Effector memory CD4-positive, alpha-beta T cell (primary cell): ENCODE measurements around the gene PLEKHB2.

Experiments used
- DNase-seq, 3 donors: peaks; one replicate each; pipeline ENCODE4 v3.0.0-alpha.2; 2020
- H3K27ac ChIP-seq: 2 replicates; pipeline ENCODE4 v1.7.0; 2013; ENCODE audit warnings: mild to moderate bottlenecking, low read length, moderate library complexity; ENCODE audit not compliant: insufficient read depth, poor library complexity, severe bottlenecking
- H3K27me3 ChIP-seq: replicated peaks from 2 replicates; pipeline ENCODE4 v1.7.0; 2013; ENCODE audit warnings: mild to moderate bottlenecking, low read length; ENCODE audit not compliant: insufficient read depth, control insufficient read depth, poor library complexity, severe bottlenecking
- H3K36me3 ChIP-seq: 2 replicates; pipeline ENCODE4 v1.7.0; 2013; ENCODE audit warnings: mild to moderate bottlenecking, low read length, moderate library complexity; ENCODE audit not compliant: control insufficient read depth, insufficient read depth
- H3K4me1 ChIP-seq: 2 replicates; pipeline ENCODE4 v1.7.0; 2013; ENCODE audit warnings: low read length, mild to moderate bottlenecking; ENCODE audit not compliant: control insufficient read depth, insufficient read depth, poor library complexity, severe bottlenecking
- H3K4me3 ChIP-seq: 2 replicates; pipeline ENCODE4 v1.7.0; 2013; ENCODE audit warnings: low read length, low read depth, mild to moderate bottlenecking; ENCODE audit not compliant: insufficient read depth, poor library complexity, severe bottlenecking
- H3K9me3 ChIP-seq: 2 replicates; pipeline ENCODE4 v1.7.0; 2013; ENCODE audit warnings: mild to moderate bottlenecking, low read length, moderate library complexity; ENCODE audit not compliant: control insufficient read depth

Gene PLEKHB2

GRCh38 chr2:131120815-131121317, 15.7 kb downstream of the PLEKHB2 start:
- peaks cover 20% of the 10 kb centered on the region for H3K36me3 ChIP-seq
- no peaks in the 10 kb centered on the region for H3K27me3 ChIP-seq
- no peaks in the 10 kb centered on the region for H3K9me3 ChIP-seq
- H3K27ac ChIP-seq: no peak overlapping the region
- DNase-seq: no peak
- no peak overlapping the region for H3K4me3 ChIP-seq
- H3K4me1 ChIP-seq: peaks cover 3% of the 10 kb centered on the region

GRCh38 chr2:131121464-131121863, 16.3 kb downstream of the PLEKHB2 start:
- H3K4me1 ChIP-seq: peaks cover 3% of the 10 kb centered on the region
- H3K27me3 ChIP-seq: no peaks in the 10 kb centered on the region
- H3K36me3 ChIP-seq: peaks cover 25% of the 10 kb centered on the region
- no peak overlapping the region for H3K4me3 ChIP-seq
- H3K9me3 ChIP-seq: no peaks in the 10 kb centered on the region
- no peak for DNase-seq
- H3K27ac ChIP-seq: no peak overlapping the region

GRCh38 chr2:131122496-131122895, 17.4 kb downstream of the PLEKHB2 start:
- H3K27me3 ChIP-seq: no peaks in the 10 kb centered on the region
- no peak for DNase-seq
- H3K4me1 ChIP-seq: peaks cover 3% of the 10 kb centered on the region
- no peak overlapping the region for H3K4me3 ChIP-seq
- H3K36me3 ChIP-seq: peaks cover 36% of the 10 kb centered on the region
- no peak overlapping the region for H3K27ac ChIP-seq
- H3K9me3 ChIP-seq: no peaks in the 10 kb centered on the region

GRCh38 chr2:131123192-131123591, 18.1 kb downstream of the PLEKHB2 start:
- no peak overlapping the region for H3K27ac ChIP-seq
- no peak overlapping the region for H3K4me3 ChIP-seq
- DNase-seq: no peak
- peaks cover 3% of the 10 kb centered on the region for H3K4me1 ChIP-seq
- H3K9me3 ChIP-seq: no peaks in the 10 kb centered on the region
- H3K36me3 ChIP-seq: peaks cover 43% of the 10 kb centered on the region
- H3K27me3 ChIP-seq: no peaks in the 10 kb centered on the region

GRCh38 chr2:131125195-131125757, 20.1 kb downstream of the PLEKHB2 start:
- DNase-seq: no peak
- H3K36me3 ChIP-seq: peaks cover 56% of the 10 kb centered on the region
- H3K4me3 ChIP-seq: no peak overlapping the region
- no peaks in the 10 kb centered on the region for H3K27me3 ChIP-seq
- no peak overlapping the region for H3K27ac ChIP-seq
- no peaks in the 10 kb centered on the region for H3K9me3 ChIP-seq
- H3K4me1 ChIP-seq: peaks cover 3% of the 10 kb centered on the region

GRCh38 chr2:131126436-131126835, 21.3 kb downstream of the PLEKHB2 start:
- Histone ChIP-seq H3K4me1 (no peaks in the 10 kb centered on the region), H3K9me3 (no peaks in the 10 kb centered on the region), H3K4me3 (no peak overlapping the region), H3K36me3 (peaks cover 63% of the 10 kb centered on the region), H3K27ac (no peak overlapping the region), H3K27me3 (no peaks in the 10 kb centered on the region)
- no peak for DNase-seq

- Histone ChIP-seq H3K4me3 (no peak overlapping the region), H3K36me3 (peaks cover 63% of the 10 kb centered on the region), H3K27ac (no peak overlapping the region), H3K9me3 (no peaks in the 10 kb centered on the region), H3K4me1 (no peaks in the 10 kb centered on the region), H3K27me3 (no peaks in the 10 kb centered on the region)
- no peak for DNase-seq
These were observed 21.9 kb downstream of the PLEKHB2 start for GRCh38 chr2:131127076-131127475.

GRCh38 chr2:131127981-131128380, 22.8 kb downstream of the PLEKHB2 start:
- H3K4me1 ChIP-seq: no peaks in the 10 kb centered on the region
- H3K27ac ChIP-seq: no peak overlapping the region
- H3K27me3 ChIP-seq: no peaks in the 10 kb centered on the region
- H3K9me3 ChIP-seq: no peaks in the 10 kb centered on the region
- DNase-seq: no peak
- peaks cover 65% of the 10 kb centered on the region for H3K36me3 ChIP-seq
- H3K4me3 ChIP-seq: no peak overlapping the region

- Histone ChIP-seq H3K9me3 (no peaks in the 10 kb centered on the region), H3K4me1 (no peaks in the 10 kb centered on the region), H3K4me3 (no peak overlapping the region), H3K27me3 (no peaks in the 10 kb centered on the region), H3K27ac (no peak overlapping the region), H3K36me3 (peaks cover 64% of the 10 kb centered on the region)
- no peak for DNase-seq
These were observed 25.1 kb downstream of the PLEKHB2 start for GRCh38 chr2:131130298-131130596.

- Histone ChIP-seq H3K4me3 (no peak overlapping the region), H3K27ac (no peak overlapping the region), H3K9me3 (no peaks in the 10 kb centered on the region), H3K27me3 (no peaks in the 10 kb centered on the region), H3K36me3 (peaks cover 47% of the 10 kb centered on the region), H3K4me1 (no peaks in the 10 kb centered on the region)
- no peak for DNase-seq
These were observed 27.6 kb downstream of the PLEKHB2 start for GRCh38 chr2:131132729-131133128.
